ENCODE measurements around the gene AADACL3.

The AADACL3 gene

GRCh38 chr1:12770620-12771019, 54.7 kb downstream of the AADACL3 start:
- no peak for FAIRE-seq

- no peak for FAIRE-seq
These were observed 55.3 kb downstream of the AADACL3 start for GRCh38 chr1:12771186-12771585.

GRCh38 chr1:12772520-12772919, 56.6 kb downstream of the AADACL3 start:
- no peak for FAIRE-seq

GRCh38 chr1:12773438-12773837, 57.5 kb downstream of the AADACL3 start, which contains the start of gene PRAMEF12:
Gene PRAMEF12, plus strand, starts transcription at chr1:12773738. Its CDS starts 1,130 bp downstream, at chr1:12774868.
- FAIRE-seq, result no peak

- FAIRE-seq, result no peak
These were observed 59.0 kb downstream of the AADACL3 start for GRCh38 chr1:12774801-12775345.

GRCh38 chr1:12775443-12775842, 59.5 kb downstream of the AADACL3 start:
- no peak for FAIRE-seq

- FAIRE-seq, result no peak
These were observed 61.1 kb downstream of the AADACL3 start for GRCh38 chr1:12776801-12777557.
